Pancreas (tissue), 10 donors: ENCODE measurements around the gene ADAM19. TPM values are rescaled to one million over a fixed set of nuclear protein-coding genes. Genes with fewer than 3 reads are reported as not detected.

Experiments
- ATAC-seq, 4 donors: fragments of 200-7000 bp; cut with Tn5 transposase; one replicate each; pipeline versions ENCODE4 v1.8.0 to v1.9.1; 2020; ENCODE audit warnings: mild to moderate bottlenecking in 4 of 4, moderate library complexity in 4 of 4
- DNase-seq, 6 donors: peaks; one replicate each; pipeline ENCODE4 v3.0.0-alpha.2; 2020
- FAIRE-seq: peaks from 2 replicates; lab custom pipeline; 2012; peaks lifted over from hg19 to GRCh38; lab: Jason Lieb, UNC
- H3K27ac ChIP-seq, 4 donors: fragments of 200-600 bp; sonication (generic); 1 replicate in 3 of 4; 2 replicates in 1 of 4; pipeline versions ENCODE4 v1.5.0 to v1.8.0; 2020
- H3K27me3 ChIP-seq, 4 donors: fragments of 200-600 bp; one replicate each; pipeline ENCODE4 v1.8.0; 2021
- H3K36me3 ChIP-seq, 3 donors: fragments of 200-600 bp; sonication (generic) in 1 of 3; one replicate each; pipeline versions ENCODE4 v1.5.0 to v1.8.0; 2020 to 2021
- H3K4me1 ChIP-seq, 3 donors: fragments of 200-600 bp; one replicate each; pipeline ENCODE4 v1.8.0; 2021
- H3K4me3 ChIP-seq, 4 donors: fragments of 200-600 bp; sonication (generic) in 2 of 4; one replicate each; pipeline versions ENCODE4 v1.5.0 to v1.8.0; 2020 to 2021
- H3K9me3 ChIP-seq, 4 donors: fragments of 200-600 bp; one replicate each; pipeline ENCODE4 v1.8.0; 2021
- WGBS, 2 donors: extraction: QIAGEN DNeasy Blood & Tissue Kit; methylation state at CpG; one replicate each; pipeline ENCODE4 v1.1.7; 2013; 5-methylcytosine and 5-hydroxymethylcytosine counted together
- intact Hi-C, 3 donors: fragments of 100-400 bp; cut with DNase I; formaldehyde crosslinking; loops; one replicate each; pipeline versions ENCODE4 v1.11.1 to v1.14.2; 2022
- polyA plus RNA-seq, 2 donors: library from polyadenylated mRNA; stranded (reverse); fragments of 200-250 nt; gene quantifications; one replicate each; pipeline ENCODE4 v1.2.3, GENCODE V29; 2013
- total RNA-seq, 6 donors: library from RNA; stranded (reverse); fragmentation: NEBNext Ultra II Directional in 4 of 6; extraction: Animal tissue kit (Norgen Biotek cat#: 25700) in 4 of 6; gene quantifications; one replicate each; pipeline versions ENCODE4 v1.2.1 to v1.2.4, GENCODE V29; 2021 to 2023
- TF ChIP-seq, protein P1 (sequence below), 4 donors: fragments of 200-600 bp; sonication (generic) in 3 of 4; IDR thresholded peaks; one replicate each; pipeline versions ENCODE4 v1.5.0 to v1.8.0; 2021; ENCODE audit warnings: antibody characterized with exemption in 4 of 4
- donor health status: healthy with polysubstance abuse.
- donor health status: DM: no; HTN: no; CAD: no; lungs with moderate emphysema.
- donor health status: DM: no; HTN: no; CAD: no.
- donor health status: control.
- donor health status: control.
- donor health status: Bipolar disorder and iron deficiency.
- donor health status: DM: yes; HTN: yes; CAD: no.
- donor health status: DM: no; HTN: no; CAD: no.
- donor health status: DM: no; HTN: no; CAD: no.
- donor health status: DM: yes; HTN: yes; CAD: no.

ADAM19 gene
- total RNA-seq (1 to 10 TPM in 2 of 6 donors, under 1 TPM in 4; 0.47 to 3.0 (median 0.83) TPM), polyA plus RNA-seq (under 1 TPM; 0.38 to 0.65 TPM)

GRCh38 chr5:157575381-157576020 is at the start of gene ADAM19:
Gene ADAM19, minus strand, starts transcription at chr5:157575775. Its CDS starts 79 bp downstream, at chr5:157575696.
- TF ChIP-seq, protein P1, sequence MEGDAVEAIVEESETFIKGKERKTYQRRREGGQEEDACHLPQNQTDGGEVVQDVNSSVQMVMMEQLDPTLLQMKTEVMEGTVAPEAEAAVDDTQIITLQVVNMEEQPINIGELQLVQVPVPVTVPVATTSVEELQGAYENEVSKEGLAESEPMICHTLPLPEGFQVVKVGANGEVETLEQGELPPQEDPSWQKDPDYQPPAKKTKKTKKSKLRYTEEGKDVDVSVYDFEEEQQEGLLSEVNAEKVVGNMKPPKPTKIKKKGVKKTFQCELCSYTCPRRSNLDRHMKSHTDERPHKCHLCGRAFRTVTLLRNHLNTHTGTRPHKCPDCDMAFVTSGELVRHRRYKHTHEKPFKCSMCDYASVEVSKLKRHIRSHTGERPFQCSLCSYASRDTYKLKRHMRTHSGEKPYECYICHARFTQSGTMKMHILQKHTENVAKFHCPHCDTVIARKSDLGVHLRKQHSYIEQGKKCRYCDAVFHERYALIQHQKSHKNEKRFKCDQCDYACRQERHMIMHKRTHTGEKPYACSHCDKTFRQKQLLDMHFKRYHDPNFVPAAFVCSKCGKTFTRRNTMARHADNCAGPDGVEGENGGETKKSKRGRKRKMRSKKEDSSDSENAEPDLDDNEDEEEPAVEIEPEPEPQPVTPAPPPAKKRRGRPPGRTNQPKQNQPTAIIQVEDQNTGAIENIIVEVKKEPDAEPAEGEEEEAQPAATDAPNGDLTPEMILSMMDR (IDR thresholded peaks at IDR 0.05): no peak
- peaks cover 0 to 8% (median 0%) of the 10 kb centered on the region in 4 donors for H3K27me3 ChIP-seq
- peaks cover 0 to 5% (median 0%) of the 10 kb centered on the region in 3 donors for H3K4me1 ChIP-seq
- peak within 1 kb of the TSS; percentile 31 to 63 (median 45) for H3K4me3 ChIP-seq
- peak; percentile 81 to 86 (median 82) for ATAC-seq
- no peaks in the 10 kb centered on the region for H3K9me3 ChIP-seq
- peak in 3 of 6 donors; percentile 34 to 84 (median 73) for DNase-seq
- 1% methylated on average over 43 to 63 of the region's 63 CpGs for WGBS, 2 donors
- intact Hi-C loops: no loop called here
- FAIRE-seq: no peak
- no peaks in the 10 kb centered on the region for H3K36me3 ChIP-seq
- H3K27ac ChIP-seq: peak within 1 kb of the TSS in 1 of 4 donors; percentile 19

GRCh38 chr5:157624144-157624543 is 48.6 kb upstream of the ADAM19 start:
- no peaks in the 10 kb centered on the region for H3K9me3 ChIP-seq
- WGBS, 2 donors: 24 to 27% methylated on average over 2 of the region's 2 CpGs
- FAIRE-seq (no peak), DNase-seq (no peak), ATAC-seq (no peak)
- no peak overlapping the region for H3K4me3 ChIP-seq
- intact Hi-C loops: no loop called here
- H3K27ac ChIP-seq: no peak overlapping the region
- H3K36me3 ChIP-seq: no peaks in the 10 kb centered on the region
- H3K27me3 ChIP-seq: no peaks in the 10 kb centered on the region
- H3K4me1 ChIP-seq: no peaks in the 10 kb centered on the region
- TF ChIP-seq, protein P1 (IDR thresholded peaks at IDR 0.05): no peak

- ATAC-seq: no peak
- DNase-seq: no peak
Measured at GRCh38 chr5:157620776-157621175, 45.2 kb upstream of the ADAM19 start.

GRCh38 chr5:157618191-157618765 is 42.7 kb upstream of the ADAM19 start:
- TF ChIP-seq, protein P1 (IDR thresholded peaks at IDR 0.05): no peak
- intact Hi-C loops: no loop called here
- H3K4me3 ChIP-seq: no peak overlapping the region
- H3K27me3 ChIP-seq: no peaks in the 10 kb centered on the region
- ATAC-seq: no peak
- no peak for FAIRE-seq
- H3K9me3 ChIP-seq: no peaks in the 10 kb centered on the region
- H3K4me1 ChIP-seq: no peaks in the 10 kb centered on the region
- 89 to 95% methylated on average over 8 of the region's 8 CpGs for WGBS, 2 donors
- no peak for DNase-seq
- H3K36me3 ChIP-seq: no peaks in the 10 kb centered on the region
- H3K27ac ChIP-seq: no peak overlapping the region

More at GRCh38 chr5:157620776-157621175, 45.2 kb upstream of the ADAM19 start:
- intact Hi-C loops: no loop called here
- H3K27me3 ChIP-seq: no peaks in the 10 kb centered on the region
- TF ChIP-seq, protein P1 (IDR thresholded peaks at IDR 0.05): no peak
- no peak overlapping the region for H3K27ac ChIP-seq
- no peaks in the 10 kb centered on the region for H3K9me3 ChIP-seq
- H3K36me3 ChIP-seq: no peaks in the 10 kb centered on the region
- H3K4me1 ChIP-seq: no peaks in the 10 kb centered on the region
- no peak for FAIRE-seq
- H3K4me3 ChIP-seq: no peak overlapping the region

GRCh38 chr5:157616785-157617184 is 41.2 kb upstream of the ADAM19 start:
- 69 to 71% methylated on average over 4 of the region's 4 CpGs for WGBS, 2 donors
- no peak overlapping the region for H3K27ac ChIP-seq
- DNase-seq (no peak), FAIRE-seq (no peak), ATAC-seq (no peak)
- no peak overlapping the region for H3K4me3 ChIP-seq
- H3K4me1 ChIP-seq: no peaks in the 10 kb centered on the region
- no peaks in the 10 kb centered on the region for H3K36me3 ChIP-seq
- intact Hi-C loops: no loop called here
- H3K27me3 ChIP-seq: no peaks in the 10 kb centered on the region
- no peaks in the 10 kb centered on the region for H3K9me3 ChIP-seq
- TF ChIP-seq, protein P1 (IDR thresholded peaks at IDR 0.05): no peak
